GM10847 (cell line): ENCODE measurements around the gene MYOCOS.

Source experiments
- POLR2A ChIP-seq: IDR thresholded peaks from 2 replicates; pipeline ENCODE4 v1.6.1; 2011; ENCODE audit not compliant: insufficient read length; ENCODE audit errors: extremely low read depth

The MYOCOS gene, protein sequence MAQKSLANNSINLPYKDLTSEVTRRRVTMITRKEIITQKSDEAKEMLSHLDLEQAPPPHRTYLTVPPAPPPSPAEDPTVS

DNA sequence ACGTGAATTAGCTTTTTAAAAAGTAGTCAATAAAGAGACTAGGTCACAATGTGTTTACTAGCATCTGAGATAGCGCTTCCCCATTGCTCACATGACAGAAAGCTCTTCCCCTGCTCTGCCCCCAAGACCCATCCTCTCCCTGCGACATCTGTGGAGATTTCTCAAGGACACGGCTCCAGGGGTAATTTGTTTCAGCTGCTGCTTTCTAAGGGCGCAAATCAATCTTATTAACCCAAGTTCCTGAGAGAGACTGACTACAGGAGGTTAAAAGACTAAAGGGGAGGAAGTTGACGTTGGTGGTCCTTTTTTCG is at the start of gene MYOCOS:
Gene MYOCOS, plus strand, starts transcription at position 92 of the 311 bp plus-strand sequence. CDS start 1,641 bp downstream, outside the sequence.
- TF ChIP-seq POLR2A, result no peak

DNA sequence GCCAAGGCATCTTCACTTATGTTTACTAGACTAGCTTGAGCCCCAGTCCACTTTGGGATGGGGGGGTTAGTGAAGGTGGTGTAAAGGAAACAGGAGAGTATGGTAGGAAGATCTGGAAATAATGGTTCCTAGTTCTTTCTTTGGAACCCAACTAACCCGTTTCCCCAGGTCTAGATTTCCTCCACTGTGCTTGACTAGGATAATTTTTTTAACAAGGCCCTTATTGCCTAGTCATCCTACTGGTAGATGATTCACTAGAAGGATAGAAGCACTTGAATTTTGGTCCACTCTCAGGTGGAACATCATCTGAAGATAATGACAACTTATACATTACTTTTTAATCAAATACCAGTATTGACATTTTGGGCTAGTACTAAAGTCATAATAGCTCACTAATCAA is 45.9 kb upstream of the MYOCOS start:
- no peak for TF ChIP-seq POLR2A

DNA sequence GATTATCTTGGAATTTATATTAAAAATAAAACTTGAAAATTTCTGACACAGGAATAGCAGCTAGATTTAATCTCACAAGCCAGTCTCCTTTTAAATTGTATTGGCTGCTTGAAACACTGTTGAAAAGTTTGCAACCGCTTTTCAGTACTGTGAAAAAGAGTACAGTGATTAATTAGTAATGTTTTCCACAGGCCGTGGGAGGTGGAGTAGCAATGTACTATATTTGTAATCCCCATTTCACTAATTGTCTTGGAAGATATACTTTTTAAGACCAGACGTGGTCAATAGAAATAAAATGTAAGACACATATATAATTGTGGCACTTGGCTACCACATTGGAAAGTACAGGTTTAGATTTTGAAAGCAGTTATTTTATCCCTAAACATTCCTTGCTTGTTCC is 40.8 kb upstream of the MYOCOS start:
- no peak for TF ChIP-seq POLR2A

DNA sequence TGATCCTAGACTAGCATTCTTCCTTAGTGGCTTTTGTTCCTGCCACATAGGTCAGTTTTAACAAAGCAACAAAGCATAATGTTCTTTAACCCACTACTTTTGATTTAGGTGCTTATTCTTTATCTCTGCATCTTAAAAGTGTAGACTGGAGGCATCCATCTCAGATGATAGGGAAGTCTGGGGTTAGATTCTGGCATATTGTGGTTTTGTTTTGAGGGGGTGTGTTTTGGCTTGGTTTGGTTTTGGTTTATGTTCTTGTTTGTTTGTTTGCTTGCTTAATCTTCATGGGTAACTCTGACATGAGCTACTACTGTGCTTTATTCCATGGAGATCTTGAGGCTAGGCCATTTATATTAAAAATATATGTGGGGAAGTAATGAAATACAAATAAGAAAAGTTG is 40.3 kb upstream of the MYOCOS start:
- TF ChIP-seq POLR2A, result no peak

DNA sequence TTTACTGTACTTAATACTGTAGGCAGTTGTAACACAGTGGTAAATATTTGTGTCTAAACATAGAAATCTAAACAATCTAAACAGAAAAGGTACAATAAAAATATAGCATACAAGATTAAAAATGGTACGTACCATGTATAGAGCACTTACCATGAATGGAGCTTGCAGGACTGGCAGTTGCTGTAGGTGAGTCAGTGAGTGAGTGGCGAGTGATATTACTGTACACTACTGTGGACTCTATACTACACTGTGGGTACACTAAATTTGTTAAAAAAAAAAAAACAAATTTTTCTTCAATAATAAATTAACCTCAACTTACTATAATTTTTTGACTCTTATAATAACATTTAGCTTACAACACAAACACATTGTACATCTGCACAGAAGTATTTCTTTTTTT is 39.5 kb upstream of the MYOCOS start:
- TF ChIP-seq POLR2A, result no peak

DNA sequence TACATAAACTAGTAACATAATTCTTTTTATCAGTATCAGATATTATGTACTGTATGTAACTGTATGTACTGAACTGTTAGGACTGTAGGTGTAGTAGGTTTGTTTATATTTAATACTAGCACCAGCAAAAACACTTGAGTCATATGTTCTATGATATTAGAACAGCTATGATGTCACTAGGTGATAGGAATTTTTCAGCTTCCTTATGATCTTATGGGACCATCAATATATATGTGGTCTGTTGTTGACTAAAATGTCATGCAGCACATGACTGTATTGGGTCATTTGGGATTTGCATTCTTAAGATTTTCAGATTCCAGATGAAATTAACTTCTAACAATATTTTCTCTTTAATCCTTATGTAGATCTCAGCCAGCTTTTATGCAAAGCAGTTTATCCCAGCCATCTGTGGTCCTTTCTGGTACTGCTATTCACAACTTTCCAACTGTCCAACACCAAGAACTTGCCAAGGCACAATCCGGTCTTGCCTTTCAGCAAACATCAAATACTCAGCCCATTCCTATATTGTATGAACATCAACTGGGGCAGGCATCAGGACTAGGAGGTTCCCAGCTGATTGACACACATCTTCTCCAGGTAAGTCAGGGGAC is 38.3 kb upstream of the MYOCOS start:
- TF ChIP-seq POLR2A, result no peak

DNA sequence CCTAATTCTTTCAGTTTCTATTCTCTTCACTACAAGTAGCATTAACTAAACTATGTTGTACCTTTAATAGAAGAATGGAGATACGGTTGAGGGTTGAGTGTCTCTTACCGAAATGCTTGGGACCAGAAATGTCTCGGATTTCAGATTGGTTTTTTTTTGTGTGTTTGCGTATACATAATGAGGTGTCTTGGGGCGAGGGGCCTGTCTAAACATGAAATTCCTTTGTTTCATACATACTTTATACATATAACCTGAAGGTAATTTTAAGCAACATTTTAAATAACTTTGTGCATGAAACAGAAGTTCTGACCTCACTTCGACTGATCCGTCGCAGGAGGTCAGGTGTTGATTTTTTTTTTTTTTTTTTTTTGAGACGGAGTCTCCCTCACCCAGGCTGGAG is 36.3 kb upstream of the MYOCOS start:
- no peak for TF ChIP-seq POLR2A

DNA sequence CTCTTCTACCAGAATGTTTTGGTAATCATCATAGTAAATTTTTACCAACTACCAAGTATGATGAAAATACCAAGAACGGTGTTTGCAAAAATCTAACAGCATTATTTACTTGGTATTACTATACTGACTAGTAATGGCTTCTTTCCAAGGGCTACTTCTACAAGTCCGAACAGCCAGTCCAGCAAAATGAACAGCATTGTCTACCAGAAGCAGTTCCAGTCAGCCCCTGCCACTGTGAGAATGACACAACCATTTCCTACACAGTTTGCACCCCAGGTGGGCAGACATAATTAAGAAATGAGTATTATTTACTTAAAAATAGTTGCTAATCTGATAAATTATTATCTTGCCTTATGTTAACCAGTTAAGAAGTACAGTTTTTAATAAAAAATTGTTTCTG is 33.8 kb upstream of the MYOCOS start:
- TF ChIP-seq POLR2A, result no peak

DNA sequence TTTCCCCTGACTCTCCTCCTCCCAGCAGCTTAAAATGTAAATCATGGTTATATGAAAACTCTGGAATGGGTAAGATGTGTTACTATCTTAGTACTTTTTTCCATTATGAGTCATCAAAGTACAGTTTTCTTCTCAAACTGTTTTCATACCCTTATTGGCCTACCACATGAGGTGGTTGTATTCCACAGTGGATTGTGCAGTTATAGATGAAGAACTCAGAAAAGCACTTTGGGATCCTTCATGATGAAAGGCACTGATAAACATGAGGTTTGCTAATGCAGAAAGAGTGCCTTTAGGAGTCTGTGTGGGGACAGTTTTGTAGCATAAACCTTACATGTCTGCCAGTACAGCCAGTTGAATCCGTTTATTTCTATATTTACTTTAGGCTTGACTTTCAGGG is 32.0 kb upstream of the MYOCOS start:
- no peak for TF ChIP-seq POLR2A

DNA sequence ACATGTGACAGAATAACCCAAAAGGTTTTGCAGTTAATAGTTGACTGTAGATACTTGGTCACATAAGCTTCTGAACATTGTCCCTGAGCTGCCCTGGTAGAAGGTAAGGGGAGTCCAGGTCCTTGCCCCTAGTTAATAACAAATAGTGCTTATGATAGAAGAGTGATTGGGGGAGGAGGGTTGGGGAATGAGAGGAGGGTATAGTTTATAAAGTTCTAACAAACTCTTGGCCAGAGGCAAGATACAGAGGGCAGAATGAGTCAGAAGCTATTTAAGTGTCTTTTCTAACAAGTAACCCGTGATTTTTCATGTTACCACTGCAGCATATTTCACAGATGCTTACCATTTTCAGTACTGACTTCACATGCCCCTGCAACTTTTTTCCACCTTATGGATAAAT is 26.7 kb upstream of the MYOCOS start:
- TF ChIP-seq POLR2A, result no peak

DNA sequence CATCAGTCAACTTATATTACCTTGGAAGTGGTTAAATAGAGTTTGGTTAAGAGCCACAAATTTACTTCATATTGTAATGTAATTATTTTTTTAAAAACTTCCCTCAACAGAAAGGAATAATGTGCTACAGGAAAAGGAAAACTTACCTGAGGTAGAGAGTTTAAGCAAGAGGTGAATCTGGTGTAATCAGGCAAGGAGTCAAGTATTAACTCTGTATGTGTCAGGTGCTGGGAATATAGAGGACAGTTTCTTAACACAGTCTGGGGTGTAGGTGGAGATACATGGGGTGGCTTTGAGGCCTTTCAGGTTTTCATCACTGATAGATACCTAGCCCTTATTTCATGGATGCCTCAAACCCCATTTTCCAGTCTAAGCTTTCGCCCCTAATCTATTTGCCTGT is 25.9 kb upstream of the MYOCOS start:
- no peak for TF ChIP-seq POLR2A

DNA sequence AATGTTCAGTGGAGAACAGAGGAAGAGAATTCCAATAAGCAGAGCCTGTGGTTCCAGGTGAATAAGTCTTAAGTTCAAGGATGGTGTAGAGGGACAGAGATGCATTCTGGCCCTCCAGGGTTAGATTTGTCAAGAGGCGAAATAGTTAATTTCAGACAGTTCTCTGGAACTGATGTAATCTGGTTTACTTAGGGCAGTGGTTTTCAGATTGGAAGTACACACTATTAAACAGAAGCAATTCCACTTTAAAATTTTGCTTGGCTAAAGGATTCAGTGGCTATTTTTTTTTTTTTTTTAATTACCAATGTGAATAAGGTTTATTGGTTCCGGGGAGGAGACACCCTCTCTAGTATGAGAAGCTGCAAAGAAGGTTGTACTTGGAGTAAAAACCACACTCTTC is 25.3 kb upstream of the MYOCOS start:
- TF ChIP-seq POLR2A, result no peak

DNA sequence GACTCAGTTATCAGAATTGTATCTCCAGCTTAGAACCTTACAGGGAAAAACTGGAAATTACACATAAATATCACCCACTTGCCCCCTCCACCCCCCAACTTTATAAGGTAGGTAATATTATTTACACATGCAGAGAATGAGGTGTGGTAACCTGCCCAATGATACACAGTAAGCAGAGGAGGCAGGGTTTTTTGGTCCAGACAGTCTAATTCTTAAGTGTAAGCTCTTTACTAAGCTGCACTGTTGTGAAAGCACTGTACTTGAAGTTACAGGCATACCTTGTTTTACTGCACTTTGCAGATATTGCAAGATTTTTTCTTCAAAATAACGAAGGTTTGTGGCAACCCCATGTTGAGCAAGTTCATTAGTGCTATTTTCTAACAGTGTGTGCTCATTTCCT is 24.8 kb upstream of the MYOCOS start:
- TF ChIP-seq POLR2A, result no peak

DNA sequence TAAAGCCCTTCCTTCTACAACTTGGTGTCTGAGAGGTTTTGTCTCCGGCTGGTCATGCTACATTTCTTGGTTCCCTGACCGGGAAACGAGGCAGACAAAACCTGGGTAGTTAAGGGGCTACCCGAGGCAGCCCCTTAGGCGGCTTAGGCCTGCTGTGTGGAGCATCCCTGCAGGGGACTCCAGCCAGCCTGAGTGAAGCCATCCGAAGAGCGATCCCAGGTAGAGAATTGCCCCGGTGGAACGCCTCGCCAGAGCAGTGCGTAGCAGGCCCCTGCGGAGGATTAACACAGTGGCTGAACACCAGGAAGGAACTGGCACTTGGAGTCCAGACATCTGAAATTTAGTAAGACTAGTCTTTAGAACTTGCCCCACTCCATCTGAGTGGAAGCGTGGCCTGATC is 21.2 kb upstream of the MYOCOS start:
- TF ChIP-seq POLR2A, result no peak

DNA sequence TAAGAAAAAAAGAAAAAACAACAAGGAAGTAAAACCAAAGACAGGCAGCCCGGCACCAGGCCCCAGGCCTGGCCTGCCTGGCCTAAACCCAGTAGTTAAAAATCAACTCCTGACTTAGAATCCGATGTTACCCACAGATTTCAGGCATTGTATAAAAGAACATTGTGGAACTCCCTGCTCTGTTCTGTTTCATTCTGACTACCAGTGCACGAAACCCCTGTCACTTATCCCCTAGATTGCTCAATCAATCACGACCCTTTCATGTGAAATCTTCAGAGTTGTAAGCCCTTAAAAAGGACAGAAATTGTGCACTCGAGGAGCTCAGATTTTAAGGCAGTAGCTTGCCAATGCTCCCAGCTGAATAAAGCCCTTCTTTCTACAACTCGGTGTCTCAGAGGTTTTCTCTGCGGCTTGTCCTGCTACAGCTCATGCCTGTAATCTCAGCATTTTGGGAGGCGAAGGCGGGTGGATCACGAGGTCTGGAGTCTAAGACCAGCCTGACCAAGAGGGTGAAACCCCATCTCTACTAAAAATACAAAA is 15.6 kb upstream of the MYOCOS start:
- TF ChIP-seq POLR2A, result no peak

DNA sequence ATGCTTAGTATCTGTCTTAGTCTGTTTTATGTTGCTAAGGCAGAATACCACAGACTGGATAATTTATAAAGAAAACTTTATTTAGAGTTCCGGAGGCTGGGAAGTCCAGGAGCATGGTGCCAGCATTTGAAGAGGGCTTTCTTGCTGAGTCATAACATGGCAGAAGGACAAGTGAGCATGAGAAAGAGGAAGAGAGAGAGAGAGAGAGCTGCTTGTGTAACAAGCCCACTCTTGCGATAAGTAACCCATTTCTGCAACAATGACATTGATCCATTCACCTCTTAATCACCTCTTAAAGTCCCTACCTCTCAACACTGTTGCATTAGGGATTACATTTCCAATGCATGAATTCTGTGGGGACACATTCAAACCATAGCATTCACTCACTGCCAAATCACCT is 11.7 kb upstream of the MYOCOS start:
- TF ChIP-seq POLR2A, result no peak

DNA sequence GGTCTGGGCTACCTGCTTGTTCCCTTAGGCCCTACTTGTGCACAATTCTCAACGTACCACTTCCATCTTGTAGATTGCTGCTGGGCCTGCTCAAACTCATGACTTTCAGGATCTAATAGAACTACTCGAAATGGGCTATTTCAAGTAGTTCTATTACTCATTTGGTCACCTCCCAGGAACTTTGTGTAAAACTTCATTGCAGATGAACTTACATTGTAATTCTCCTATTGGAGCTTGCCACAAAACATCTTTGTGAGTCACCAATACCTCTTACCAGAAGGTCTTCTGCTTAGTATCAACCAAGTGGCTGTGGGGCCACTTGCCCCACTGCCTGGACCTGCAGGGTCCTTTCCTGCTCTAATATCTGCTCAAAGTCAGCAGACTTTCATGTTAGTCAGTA is 10.7 kb upstream of the MYOCOS start:
- no peak for TF ChIP-seq POLR2A
